NCI-H1092 (cell line): ENCODE data around the gene TRIM29.

Experiments
- DNase-seq: peaks from one replicate; lab custom pipeline; 2025; lab: John Stamatoyannopoulos, UW

The TRIM29 gene

GRCh38 chr11:120122924-120123683 is 14.8 kb downstream of the TRIM29 start:
- no peak for DNase-seq

- no peak for DNase-seq
Measured at GRCh38 chr11:120121914-120122473, 15.9 kb downstream of the TRIM29 start.

GRCh38 chr11:120121336-120121735 is 16.6 kb downstream of the TRIM29 start:
- no peak for DNase-seq

GRCh38 chr11:120120805-120121335 is 17.0 kb downstream of the TRIM29 start:
- DNase-seq = no peak

GRCh38 chr11:120119121-120119520 is 18.8 kb downstream of the TRIM29 start:
- DNase-seq = no peak

GRCh38 chr11:120117991-120118390 is 19.9 kb downstream of the TRIM29 start:
- no peak for DNase-seq

GRCh38 chr11:120116966-120117365 is 20.9 kb downstream of the TRIM29 start:
- no peak for DNase-seq

GRCh38 chr11:120115272-120116000 is 22.5 kb downstream of the TRIM29 start:
- no peak for DNase-seq

- DNase-seq = no peak
Measured at GRCh38 chr11:120112174-120112796, 25.6 kb downstream of the TRIM29 start.

GRCh38 chr11:120109531-120109930 is 28.4 kb downstream of the TRIM29 start:
- DNase-seq = no peak

GRCh38 chr11:120108785-120109168 is 29.1 kb downstream of the TRIM29 start:
- DNase-seq = no peak

GRCh38 chr11:120108154-120108784 is 29.6 kb downstream of the TRIM29 start:
- peak; percentile 51 for DNase-seq

- no peak for DNase-seq
Measured at GRCh38 chr11:120107692-120108091, 30.2 kb downstream of the TRIM29 start.

GRCh38 chr11:120106354-120107150 is 31.4 kb downstream of the TRIM29 start:
- no peak for DNase-seq

- no peak for DNase-seq
Measured at GRCh38 chr11:120105576-120105975, 32.3 kb downstream of the TRIM29 start.

- no peak for DNase-seq
Measured at GRCh38 chr11:120104041-120104565, 33.8 kb downstream of the TRIM29 start.

- no peak for DNase-seq
Measured at GRCh38 chr11:120102864-120103122, 35.1 kb downstream of the TRIM29 start.

GRCh38 chr11:120102050-120102863 is 35.7 kb downstream of the TRIM29 start:
- no peak for DNase-seq

GRCh38 chr11:120098503-120099020 is 39.4 kb downstream of the TRIM29 start:
- DNase-seq = no peak
